HG02870 (cell line): ENCODE results near the gene DENND4A.

Experiments used
- ATAC-seq: cut with Tn5 transposase; IDR thresholded peaks from one replicate; pipeline ENCODE4 v1.9.1; 2021; ENCODE audit warnings: mild to moderate bottlenecking, moderate library complexity; ENCODE audit not compliant: unreplicated experiment

The DENND4A gene

DNA sequence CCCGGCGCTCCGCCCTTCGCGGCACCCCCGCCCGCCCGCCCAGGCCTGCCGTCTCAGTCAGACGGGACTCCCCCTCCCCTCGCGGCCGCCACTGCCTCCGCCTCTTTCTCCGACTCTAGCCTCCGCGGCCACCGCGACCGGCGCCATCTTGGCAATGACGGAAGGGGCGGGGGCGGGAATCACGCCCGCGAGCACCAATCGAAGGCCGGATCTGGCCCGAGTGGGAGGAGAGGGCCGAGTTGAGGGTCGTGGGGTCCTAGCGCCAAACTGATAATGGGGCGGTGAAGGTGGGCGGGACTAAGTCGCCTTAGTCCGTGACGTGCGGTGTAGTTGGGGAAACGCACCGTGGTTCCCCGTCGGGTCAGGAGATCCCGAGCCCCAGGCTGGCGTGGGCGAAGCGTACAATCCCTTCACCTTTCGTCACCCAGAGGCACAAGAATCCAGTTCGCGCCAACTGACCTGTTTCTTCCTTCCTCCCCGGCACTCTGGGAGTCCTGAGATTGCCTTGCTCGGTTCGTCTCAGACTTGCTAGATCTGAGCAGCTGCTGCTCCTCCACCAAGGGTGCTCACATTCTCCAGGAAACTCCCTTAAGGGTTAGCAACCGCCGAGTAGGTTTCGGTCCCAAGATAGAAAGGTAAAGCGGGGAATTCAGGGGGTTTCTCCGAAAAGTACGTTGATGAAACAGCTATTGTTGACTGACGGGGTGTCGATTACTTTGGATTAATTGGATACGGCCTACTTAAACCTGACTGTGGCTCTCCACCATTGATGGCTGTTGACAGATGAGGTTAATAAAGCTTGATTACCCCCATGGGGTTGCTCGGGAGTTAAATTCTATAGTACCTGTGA is at the start of gene DENND4A:
DENND4A (minus strand) TSS at position 156 of the 850 bp plus-strand sequence. CDS start 35,843 bp downstream, outside the sequence.
- peak; percentile 81 for ATAC-seq

DNA sequence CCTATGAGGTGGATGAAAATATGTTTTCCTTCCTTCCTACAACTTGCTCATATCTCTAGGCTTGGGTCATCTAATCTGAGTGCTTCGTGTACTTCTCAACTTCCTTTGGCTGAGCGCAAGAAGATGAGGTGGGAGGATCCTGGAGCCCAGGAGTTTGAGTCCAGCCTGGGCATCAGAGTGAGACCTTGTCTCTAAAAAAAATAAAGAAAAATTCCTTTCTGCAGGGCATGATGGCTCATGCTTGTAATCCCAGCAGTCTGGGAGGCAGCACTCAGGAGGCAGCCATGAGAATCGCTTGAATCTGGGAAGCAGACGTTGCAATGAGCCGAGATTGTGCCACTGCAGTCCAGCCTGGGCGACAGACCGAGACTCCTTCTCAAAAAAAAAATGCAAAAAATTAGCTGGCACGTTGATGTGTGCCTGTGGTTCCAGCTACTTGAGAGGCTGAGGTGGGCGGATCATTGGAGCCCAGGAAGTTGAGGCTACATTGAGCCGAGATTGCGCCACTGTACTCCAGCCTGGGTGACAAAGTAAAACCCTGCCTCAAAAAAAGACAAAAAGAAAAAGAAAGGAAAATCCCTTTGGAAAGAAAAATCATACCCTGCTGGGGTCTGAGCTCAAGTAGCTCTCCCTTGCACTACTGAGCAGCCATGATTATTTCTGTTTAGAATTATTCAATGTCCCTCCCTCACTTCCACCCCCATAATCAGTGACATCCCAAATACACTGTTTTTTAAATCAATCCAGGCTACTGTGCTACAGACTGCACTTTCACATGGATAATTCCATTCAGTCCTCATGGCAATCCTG is 49.2 kb upstream of the DENND4A start:
- no peak for ATAC-seq

DNA sequence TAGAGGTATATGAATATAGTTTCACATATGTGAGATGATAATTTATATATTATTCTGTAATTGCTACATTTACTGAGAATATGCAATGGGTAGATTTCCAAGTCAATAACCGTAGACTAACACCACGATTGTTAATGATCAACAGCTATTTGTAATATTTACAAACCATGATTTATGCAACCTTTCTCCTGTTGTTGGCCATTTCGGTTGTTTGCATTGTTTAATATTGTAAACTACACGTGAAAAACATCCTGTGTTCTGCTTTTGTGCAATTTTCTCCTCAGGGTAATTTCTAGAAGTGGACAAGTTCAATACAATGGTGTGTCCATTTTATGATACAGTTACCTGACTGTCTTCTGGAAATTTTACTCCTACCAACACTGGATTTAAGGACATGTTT is 47.9 kb upstream of the DENND4A start:
- no peak for ATAC-seq

DNA sequence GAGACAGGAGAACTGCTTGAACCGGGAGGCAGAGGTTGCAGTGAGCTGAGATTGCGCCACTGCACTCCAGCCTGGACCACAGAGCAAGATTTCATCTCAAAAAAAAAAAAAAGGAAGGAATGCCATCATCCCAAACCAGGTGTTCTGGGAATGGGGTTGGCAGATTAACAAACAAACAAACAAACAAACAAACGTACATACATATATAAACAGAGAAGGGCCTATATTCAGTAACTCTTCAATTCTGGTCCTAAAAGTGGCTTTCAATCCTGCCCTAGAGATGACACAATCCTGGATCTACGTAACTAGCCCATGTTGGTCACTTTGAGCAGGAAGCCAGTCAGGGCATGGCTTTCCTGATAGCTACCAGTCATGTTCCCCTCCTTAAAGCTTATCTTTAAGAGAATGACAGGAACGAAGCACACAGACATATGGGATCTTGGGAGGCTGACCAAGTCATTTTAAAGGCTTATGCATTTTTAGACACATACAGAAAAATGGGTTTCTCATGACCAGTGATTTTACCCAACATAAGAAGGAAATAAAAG is 47.3 kb upstream of the DENND4A start:
- no peak for ATAC-seq

DNA sequence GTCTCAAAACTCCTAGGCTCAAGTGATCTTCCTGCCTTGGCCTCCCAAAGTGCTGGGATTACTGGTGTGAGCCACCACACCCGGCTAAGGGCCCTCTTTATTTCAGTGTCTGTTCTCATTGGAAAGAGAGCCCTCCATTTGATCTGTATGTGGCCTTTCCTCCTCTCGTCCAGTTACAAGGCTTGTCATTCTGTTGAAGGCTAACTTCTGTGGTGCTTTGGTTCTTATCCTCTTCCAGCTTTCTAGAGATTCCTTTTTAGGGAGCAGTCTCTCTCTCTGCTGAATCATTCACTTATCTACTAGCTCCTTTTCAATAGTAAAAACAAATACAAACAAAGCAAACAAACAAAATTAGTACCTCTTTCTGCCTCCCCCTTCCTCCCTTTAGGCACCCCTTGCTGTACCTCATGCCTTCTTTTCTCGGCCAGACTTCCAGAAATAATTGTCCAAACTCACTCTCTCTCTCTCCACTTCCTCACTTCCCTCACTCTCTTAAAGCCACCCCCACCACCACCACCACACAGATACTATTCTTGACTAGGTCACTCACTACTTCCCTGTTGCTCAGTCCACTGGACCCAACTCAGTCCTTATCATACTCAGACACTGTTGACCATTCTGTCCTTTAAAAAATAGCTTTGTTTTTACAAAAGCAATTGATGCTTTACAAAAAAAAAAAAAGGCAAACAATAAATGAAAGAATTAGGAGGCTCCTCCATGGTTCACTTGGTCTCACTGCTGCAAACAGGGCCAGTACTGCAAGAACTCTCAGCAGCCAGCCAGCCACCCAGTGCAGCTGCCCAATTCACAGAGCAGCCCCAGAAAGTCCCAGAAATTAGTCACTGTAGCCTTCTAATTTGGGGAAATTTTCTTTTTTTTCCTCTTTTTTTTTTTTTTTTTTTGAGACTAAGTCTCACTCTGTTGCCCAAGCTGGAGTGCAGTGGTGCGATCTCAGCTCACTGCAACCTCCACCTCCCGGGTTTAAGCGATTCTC is 45.5 kb upstream of the DENND4A start:
- no peak for ATAC-seq

DNA sequence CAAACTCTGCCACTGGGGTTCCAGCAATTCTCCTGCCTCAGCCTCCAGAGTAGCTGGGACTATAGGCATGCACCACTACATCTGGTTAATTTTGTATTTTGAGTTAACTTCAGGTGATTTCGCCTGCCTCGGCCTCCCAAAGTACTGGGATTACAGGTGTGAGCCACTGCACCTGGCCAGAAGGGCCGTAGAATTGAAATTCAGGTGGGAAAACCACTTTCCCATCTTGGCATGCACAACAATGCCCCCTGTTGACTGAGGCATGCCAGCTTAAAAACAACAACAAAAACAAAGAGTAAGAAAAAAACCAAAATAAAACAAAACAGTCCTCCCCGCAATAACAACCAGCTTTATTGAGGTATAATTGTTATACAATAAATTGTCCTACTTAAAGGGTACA is 44.6 kb upstream of the DENND4A start:
- ATAC-seq, result no peak

DNA sequence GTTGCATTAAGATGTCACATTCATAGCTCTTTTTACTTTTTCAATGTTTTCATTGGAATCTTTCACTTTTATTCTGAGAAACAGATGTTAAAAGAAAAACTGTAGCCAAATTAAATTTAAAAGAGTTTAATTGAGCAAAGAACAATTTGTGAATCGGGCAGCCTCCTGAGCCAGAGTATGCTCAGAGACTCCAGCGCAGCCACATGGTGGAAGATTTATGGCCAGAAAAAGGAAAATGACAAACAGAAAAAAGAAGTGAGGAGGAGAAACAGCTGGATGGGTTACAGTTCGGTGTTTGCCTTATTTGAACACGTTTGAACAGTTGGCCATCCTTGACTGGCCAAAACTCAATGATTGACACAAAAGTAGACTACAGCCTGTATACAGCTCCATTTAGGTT is 43.4 kb upstream of the DENND4A start:
- ATAC-seq, result no peak

DNA sequence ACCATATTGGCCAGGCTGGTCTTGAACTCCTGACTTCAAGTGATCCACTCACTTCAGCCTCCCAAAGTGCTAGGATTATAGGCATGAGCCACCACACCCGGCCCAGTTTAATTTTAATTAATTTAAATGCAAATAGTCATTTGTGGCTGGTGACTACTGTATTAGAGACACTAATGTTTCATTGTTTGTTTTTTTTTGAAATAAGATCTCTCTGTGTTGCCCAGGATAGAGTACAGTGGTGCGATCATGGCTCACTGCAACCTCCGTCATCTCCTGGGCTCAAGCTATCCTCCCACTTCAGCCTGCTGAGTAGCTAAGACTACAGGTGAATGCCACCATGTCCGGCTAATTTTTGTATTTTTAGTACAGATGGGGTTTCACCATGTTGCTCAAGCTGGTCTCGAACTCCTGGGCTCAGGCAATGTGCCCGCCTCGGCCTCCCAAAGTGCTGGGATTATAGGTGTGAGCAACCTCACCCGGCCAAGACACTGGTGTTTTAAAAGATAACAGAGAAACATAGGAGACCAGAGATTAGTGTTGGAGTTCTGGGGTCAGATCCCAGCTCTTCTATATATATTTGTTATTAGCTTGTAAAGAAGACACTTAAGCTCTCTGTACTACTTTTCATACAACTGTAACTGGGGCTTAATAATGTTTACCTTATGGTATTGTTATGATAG is 42.6 kb upstream of the DENND4A start:
- ATAC-seq, result no peak

DNA sequence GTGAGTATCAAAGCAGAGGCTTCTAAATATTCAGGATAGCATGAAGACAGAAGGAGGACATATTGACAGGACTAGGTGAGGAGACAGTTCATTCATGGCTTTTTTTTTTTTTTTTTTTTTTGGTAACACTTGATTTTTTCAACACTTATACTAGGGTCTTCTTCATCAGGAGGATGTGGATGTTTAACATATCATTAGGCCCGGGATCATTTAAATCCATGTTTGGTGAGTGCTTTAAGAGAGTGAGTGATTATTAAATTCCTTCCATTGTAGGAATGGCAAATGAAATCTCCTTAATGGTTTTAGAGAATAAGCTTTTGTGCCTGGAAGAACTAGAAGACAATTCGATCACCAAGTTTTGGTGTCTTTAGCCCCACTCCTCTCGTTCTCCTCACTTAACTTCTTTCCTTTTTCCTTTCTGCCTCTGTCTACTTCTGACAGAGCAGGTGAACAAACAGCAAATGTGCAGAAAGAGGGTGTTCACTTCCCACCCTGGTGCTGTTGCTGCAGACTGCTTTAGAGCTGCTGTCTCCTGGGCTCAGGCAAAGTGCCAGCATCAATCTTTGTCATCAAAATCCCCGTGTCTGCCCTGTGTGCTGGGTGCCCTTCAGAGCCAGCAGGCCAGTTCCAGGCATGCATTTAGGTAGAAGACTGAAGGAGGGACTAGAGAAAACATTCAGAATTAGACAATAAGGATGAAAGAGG is 41.6 kb upstream of the DENND4A start:
- ATAC-seq, result no peak

DNA sequence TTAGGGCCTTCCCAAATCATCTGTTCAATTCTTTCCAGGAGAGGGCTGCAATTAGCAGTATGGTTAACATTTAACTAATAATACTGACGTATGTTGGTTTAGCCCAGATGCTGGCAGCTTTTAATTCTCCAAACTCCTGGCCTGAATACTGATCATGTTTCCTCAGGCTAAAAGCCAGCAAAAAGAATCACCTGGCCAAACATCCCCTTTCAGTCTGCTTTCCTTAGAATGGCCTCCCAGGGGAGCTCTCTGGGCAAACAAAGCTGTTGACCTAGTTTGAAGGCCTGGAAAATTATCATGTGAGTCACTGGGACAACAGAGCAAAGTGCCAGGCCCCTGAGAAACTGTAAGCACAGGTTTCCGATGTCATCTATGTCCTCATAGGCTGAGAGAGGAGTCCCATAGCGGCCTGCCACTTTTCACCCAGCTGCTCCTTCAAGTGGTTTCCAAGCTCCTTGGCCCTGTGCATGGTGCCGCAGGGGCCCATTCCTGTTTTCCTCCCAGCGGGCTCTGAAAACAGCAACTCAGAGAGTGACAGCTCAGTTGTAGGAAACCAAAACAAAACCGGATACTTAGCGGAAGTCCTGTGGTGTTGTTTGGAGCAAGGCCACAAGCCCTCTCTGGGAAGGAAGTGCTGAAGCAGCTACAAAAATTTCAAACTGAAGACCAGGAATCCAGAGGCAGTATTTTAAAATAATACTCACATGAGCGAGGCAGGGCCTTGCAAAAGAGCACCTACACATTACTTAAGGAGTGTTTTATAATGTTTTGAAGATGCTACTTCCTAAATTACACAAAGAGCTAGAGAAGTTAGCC is 40.7 kb upstream of the DENND4A start:
- ATAC-seq, result no peak

DNA sequence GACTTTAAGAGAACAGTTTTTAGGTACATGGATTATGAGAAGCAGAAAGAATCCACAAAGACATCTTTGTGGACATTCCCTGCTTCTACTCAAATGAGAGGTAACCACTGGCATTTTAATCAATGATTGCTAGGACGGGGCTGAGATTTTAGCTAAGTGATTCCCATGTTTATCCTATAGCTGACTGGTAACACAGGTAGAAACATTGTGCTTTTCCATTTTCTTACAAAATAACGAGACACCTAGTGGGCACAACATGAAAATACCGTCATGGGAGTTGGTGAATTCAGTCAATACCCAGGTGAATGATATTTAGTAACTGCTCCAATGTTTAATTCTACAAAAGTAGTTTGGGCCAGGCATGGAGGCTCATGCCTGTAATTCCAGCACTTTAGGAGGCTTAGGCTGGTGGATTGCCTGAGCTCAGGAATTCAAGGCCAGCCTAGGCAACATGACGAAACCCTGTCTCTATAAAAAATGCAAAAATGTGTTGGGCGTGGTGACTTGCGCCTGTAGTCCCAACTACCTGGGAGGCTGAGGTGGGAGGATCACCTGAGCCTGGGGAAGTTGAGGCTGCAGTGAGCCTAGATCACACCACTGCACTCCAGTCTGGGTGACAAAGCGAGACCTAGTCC is 37.2 kb upstream of the DENND4A start:
- ATAC-seq, result no peak

DNA sequence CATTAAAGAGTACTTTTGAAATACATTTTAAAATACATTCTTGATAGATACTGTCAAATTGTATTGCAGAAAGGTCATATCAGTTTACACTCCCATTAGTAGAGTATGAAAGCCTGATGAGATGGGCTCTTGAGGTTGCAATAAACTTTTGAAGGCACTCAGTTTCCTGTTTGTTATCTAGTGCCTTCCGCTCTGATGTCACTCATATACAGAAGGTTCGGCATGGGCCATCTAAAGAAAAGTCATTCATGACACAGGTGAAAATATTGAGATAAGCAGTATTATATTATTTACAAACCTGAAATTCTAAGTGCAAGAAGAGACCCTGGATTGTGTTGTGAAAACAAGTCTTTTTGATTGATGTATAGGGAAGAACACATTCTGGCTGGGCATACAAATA is 36.5 kb upstream of the DENND4A start:
- ATAC-seq, result no peak

DNA sequence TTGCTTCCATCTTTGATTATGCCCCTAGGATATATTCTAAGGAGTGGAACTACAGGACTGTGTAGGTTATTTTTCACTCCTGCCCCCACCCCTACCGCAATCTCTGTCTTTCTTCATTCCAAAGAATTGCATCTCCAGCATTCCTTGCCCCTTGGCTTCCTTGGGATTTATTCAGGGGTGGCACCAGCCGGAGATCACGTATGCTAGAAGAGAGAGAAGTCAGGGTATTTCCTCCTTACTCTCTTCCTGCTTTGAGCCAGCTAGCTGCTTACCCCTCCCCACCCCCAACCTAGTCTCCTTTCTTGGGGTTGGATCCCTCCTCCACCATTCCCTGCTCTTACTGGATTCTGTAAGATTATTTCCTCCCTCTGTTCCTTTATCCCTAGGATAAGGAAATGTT is 35.0 kb upstream of the DENND4A start:
- ATAC-seq, result no peak

DNA sequence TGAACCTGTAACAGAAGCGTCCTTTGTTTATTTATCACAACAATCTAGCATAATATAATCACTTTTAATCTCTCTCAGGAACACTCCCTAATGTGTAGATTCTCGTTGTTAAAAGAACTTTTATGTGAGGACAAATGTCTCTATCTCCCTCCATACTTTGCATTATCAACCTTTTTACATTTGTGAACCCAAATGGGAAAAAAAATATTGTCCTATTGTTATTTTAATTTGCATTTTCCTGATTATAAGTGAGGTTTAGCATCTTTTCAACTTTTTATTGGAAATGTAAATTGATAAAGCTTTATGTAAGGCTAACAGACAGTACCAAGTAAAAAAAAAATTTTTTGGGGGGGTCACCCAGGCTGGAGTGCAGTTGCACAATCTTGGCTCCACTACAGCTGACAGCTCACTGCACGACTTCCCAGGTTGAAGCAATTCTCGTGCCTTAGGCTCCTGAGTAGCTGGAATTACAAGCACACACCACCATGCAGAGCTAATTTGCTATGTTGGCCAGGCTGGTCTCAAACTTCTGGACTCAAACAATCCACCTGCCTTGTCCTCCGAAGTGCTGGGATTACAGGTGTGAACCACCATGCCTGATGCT is 33.0 kb upstream of the DENND4A start:
- ATAC-seq, result no peak

DNA sequence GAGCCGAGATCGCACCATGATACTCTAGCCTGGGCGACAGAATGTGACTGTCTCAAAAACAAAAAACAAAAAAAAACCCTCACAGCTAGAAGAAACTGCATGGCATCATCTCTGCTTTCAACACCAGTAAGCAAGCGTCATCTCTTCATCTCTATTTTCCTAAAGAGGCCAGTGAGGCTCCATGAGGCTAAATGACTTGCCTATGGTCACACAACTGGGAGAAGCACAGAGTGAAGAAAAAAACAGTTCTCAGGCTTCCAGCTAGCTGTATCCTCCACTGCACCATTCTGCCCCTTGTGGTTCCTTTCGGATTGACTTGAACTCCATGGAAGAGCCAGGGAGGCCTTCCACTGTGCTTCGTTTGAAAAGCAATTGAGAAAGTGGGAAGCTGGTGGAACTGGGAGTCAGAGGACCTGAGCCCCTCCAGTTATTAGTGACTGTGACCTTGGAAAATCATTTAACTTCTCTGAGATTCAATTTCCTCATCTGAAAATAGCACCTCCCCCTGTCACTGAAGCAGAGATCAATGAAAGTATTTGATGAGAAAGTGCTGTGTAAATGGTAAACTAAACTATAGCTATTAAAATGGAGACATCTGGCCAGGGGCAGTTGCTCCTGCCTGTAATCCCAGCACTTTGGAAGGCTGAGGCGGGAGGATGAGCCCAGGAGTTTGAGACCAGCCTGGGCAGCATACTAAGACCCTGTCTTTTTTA is 32.1 kb upstream of the DENND4A start:
- ATAC-seq, result no peak

DNA sequence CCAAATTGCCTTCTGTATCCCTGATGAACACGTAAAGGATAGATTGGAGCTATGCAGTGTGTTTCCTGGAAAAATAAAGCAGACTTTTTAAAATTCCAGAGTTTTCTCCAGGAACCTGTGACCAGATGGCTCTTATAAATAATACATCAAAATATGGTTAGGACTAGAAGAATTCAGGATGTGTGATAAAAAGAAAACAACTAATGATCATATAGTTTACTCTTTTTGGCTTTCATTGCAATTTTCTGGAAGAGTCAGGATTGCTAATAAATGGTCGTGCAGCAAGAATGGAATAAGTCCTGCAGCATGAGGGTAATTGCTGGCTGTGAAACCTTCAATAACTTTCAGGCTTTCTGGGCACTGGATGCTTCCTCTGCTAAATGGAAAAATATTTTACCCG is 30.2 kb upstream of the DENND4A start:
- ATAC-seq, result no peak

DNA sequence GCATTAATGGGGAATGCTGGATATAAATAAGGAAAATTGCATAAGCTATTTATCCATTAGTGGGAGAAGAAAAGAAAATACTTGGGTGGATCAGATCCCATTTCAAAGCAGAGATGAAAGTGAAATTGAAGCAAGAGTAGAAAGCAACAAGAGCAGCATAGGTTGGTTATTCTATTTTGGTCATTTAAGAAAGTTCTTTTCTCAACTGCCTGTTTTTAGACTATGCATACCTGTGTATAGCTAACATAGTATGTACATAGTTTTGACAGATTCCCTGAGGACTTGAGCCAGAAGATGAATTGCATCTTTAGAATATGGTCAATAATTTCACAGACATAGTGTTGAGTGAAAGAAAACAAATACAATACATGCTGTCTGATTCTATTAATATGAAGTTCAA is 29.0 kb upstream of the DENND4A start:
- no peak for ATAC-seq
